ENCODE data around the gene FMNL3. TPM values are rescaled to one million over a fixed set of nuclear protein-coding genes. Genes with fewer than 3 reads are reported as not detected.

FMNL3 gene
- total RNA-seq, 1 donor from 2014 or later, result 17.3 TPM

GRCh38 chr12:49633703-49634345 is 73.4 kb downstream of the FMNL3 start:
- H3K4me2 ChIP-seq, result no peak overlapping the region
- H3F3A ChIP-seq (ENCODE audit: low read depth), result peaks cover 11% of the 10 kb centered on the region
- H3K27me3 ChIP-seq, result no peaks in the 10 kb centered on the region
- no peaks in the 10 kb centered on the region for H3K9me3 ChIP-seq (ENCODE audit: low read depth)
- H3K79me2 ChIP-seq (ENCODE audit: low read depth), result no peaks in the 10 kb centered on the region
- Mint-ChIP-seq H3K4me3 (no peak overlapping the region), H3K27ac (peak overlapping the region; percentile 61), H3K4me1 (peaks cover 15% of the 10 kb centered on the region), H3K27me3 (ENCODE audit: insufficient read depth, low read depth) (peaks cover 5% of the 10 kb centered on the region), H3K9me3 (no peaks in the 10 kb centered on the region), H3K36me3 (peaks cover 8% of the 10 kb centered on the region)
- no peak overlapping the region for H2AFZ ChIP-seq (replicated peaks)
- no peak for DNase-seq (ENCODE audit: low spot score)
- H3K9ac ChIP-seq, result no peak overlapping the region
- H4K20me1 ChIP-seq (ENCODE audit: low read depth), result no peaks in the 10 kb centered on the region
- no peaks in the 10 kb centered on the region for H3K36me3 ChIP-seq
- peaks cover 9% of the 10 kb centered on the region for H3K4me1 ChIP-seq
- H3K4me3 ChIP-seq, result no peak overlapping the region
- TF ChIP-seq EZH2 (IDR thresholded peaks at IDR 0.05) (no peak), EZH2phosphoT487 (IDR thresholded peaks at IDR 0.05) (no peak)
- TF ChIP-seq, protein P1, sequence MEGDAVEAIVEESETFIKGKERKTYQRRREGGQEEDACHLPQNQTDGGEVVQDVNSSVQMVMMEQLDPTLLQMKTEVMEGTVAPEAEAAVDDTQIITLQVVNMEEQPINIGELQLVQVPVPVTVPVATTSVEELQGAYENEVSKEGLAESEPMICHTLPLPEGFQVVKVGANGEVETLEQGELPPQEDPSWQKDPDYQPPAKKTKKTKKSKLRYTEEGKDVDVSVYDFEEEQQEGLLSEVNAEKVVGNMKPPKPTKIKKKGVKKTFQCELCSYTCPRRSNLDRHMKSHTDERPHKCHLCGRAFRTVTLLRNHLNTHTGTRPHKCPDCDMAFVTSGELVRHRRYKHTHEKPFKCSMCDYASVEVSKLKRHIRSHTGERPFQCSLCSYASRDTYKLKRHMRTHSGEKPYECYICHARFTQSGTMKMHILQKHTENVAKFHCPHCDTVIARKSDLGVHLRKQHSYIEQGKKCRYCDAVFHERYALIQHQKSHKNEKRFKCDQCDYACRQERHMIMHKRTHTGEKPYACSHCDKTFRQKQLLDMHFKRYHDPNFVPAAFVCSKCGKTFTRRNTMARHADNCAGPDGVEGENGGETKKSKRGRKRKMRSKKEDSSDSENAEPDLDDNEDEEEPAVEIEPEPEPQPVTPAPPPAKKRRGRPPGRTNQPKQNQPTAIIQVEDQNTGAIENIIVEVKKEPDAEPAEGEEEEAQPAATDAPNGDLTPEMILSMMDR (IDR thresholded peaks at IDR 0.05), result no peak
- H3K27ac ChIP-seq, result no peak overlapping the region

DNA sequence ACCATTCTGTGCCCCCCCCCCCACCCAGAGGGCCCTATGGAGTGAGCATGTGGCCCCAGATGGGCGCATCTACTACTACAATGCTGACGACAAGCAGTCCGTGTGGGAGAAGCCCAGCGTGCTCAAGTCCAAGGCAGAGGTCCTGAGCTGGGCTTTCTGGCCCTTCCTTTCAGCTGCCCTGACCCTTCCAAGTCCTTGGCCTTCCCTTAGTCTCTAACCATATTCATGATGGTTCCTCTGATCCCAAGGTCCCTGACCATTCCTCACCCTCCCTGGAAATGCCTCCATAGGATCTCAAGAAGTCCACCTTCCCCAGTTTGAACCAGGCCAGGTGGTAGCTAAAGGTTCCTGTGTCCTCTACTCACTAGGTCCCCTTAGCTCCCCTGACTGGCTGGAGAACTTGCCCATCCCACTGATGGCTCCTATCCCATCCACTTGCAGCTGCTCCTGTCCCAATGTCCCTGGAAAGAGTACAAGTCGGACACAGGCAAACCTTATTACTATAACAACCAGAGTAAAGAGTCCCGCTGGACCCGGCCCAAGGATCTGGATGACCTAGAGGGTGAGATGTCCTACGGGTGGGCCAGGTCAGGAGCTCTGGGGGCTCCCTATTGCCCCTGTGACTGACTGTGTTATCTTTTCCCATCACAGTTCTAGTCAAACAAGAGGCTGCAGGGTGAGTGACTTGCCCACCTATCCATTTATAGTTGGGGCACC is 74.1 kb downstream of the FMNL3 start:
- Histone ChIP-seq H3K36me3 (no peaks in the 10 kb centered on the region), H2AFZ (replicated peaks) (no peak overlapping the region), H3K4me3 (no peak overlapping the region), H3K9ac (no peak overlapping the region), H3K4me2 (no peak overlapping the region), H3K27ac (no peak overlapping the region), H4K20me1 (ENCODE audit: low read depth) (no peaks in the 10 kb centered on the region), H3K4me1 (peaks cover 9% of the 10 kb centered on the region), H3K9me3 (ENCODE audit: low read depth) (no peaks in the 10 kb centered on the region), H3K79me2 (ENCODE audit: low read depth) (no peaks in the 10 kb centered on the region), H3K27me3 (no peaks in the 10 kb centered on the region), H3F3A (ENCODE audit: low read depth) (peaks cover 11% of the 10 kb centered on the region)
- no peak for DNase-seq (ENCODE audit: low spot score)
- Mint-ChIP-seq H3K27ac (no peak overlapping the region), H3K4me1 (peaks cover 15% of the 10 kb centered on the region), H3K27me3 (ENCODE audit: insufficient read depth, low read depth) (peaks cover 5% of the 10 kb centered on the region), H3K9me3 (no peaks in the 10 kb centered on the region), H3K36me3 (peaks cover 8% of the 10 kb centered on the region), H3K4me3 (no peak overlapping the region)
- TF ChIP-seq EZH2 (IDR thresholded peaks at IDR 0.05) (no peak), EZH2phosphoT487 (IDR thresholded peaks at IDR 0.05) (no peak)
- TF ChIP-seq, protein P1 (IDR thresholded peaks at IDR 0.05), result no peak

DNA sequence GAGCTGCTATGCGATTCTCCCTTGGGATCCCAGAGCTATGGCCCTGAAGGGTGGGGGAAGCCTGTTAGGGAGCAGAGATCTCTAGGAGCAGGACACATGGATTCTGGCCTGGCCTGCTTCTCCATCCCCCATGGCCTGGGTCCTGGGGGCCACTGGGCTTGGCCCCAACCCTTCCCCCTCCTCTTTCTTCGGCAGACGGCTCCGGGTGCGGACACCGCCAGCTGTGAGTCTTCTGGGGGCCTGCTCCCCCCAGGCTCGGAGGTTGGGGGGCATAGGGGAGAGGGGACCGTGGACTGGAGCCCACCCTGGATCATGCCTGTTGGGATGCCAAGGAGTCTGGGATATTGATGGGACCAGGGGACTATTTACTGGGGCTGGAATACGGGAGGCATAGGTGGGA is 74.8 kb downstream of the FMNL3 start:
- H3K36me3 ChIP-seq, result no peaks in the 10 kb centered on the region
- Mint-ChIP-seq H3K36me3 (peaks cover 8% of the 10 kb centered on the region), H3K4me3 (no peak overlapping the region), H3K27me3 (ENCODE audit: insufficient read depth, low read depth) (peaks cover 5% of the 10 kb centered on the region), H3K4me1 (peaks cover 9% of the 10 kb centered on the region), H3K9me3 (no peaks in the 10 kb centered on the region), H3K27ac (no peak overlapping the region)
- H3K4me2 ChIP-seq, result no peak overlapping the region
- no peak for DNase-seq (ENCODE audit: low spot score)
- no peaks in the 10 kb centered on the region for H4K20me1 ChIP-seq (ENCODE audit: low read depth)
- no peak overlapping the region for H2AFZ ChIP-seq (replicated peaks)
- no peak overlapping the region for H3K4me3 ChIP-seq
- no peak overlapping the region for H3K27ac ChIP-seq
- H3K9me3 ChIP-seq (ENCODE audit: low read depth), result no peaks in the 10 kb centered on the region
- H3K79me2 ChIP-seq (ENCODE audit: low read depth), result no peaks in the 10 kb centered on the region
- peaks cover 5% of the 10 kb centered on the region for H3F3A ChIP-seq (ENCODE audit: low read depth)
- no peak overlapping the region for H3K9ac ChIP-seq
- peaks cover 5% of the 10 kb centered on the region for H3K4me1 ChIP-seq
- H3K27me3 ChIP-seq, result no peaks in the 10 kb centered on the region
- TF ChIP-seq EZH2 (IDR thresholded peaks at IDR 0.05) (no peak), EZH2phosphoT487 (IDR thresholded peaks at IDR 0.05) (no peak)
- TF ChIP-seq, protein P1 (IDR thresholded peaks at IDR 0.05), result no peak

Measured in neural progenitor cell (in vitro differentiated cells).